Brain microvascular endothelial cell (primary cell): ENCODE data around the gene DLEU7.

Source experiments
- DNase-seq: peaks from one replicate; pipeline ENCODE4 v3.0.0-alpha.2; 2020
- H3K27ac ChIP-seq: fragments of 250-450 bp; sonication (Bioruptor Pico); 2 replicates; pipeline ENCODE4 v1.5.1; 2020; ENCODE audit warnings: mild to moderate bottlenecking, moderate library complexity
- H3K27me3 ChIP-seq: fragments of 250-450 bp; sonication (Bioruptor Pico); replicated peaks from 2 replicates; pipeline ENCODE4 v1.5.1; 2020; ENCODE audit warnings: mild to moderate bottlenecking
- H3K36me3 ChIP-seq: fragments of 250-450 bp; sonication (Bioruptor Pico); replicated peaks from 2 replicates; pipeline ENCODE4 v1.5.1; 2020; ENCODE audit warnings: mild to moderate bottlenecking
- H3K4me3 ChIP-seq: 2 replicates; pipeline ENCODE4 v1.5.1; 2011; ENCODE audit warnings: low read depth, mild to moderate bottlenecking, control low read depth, low read length, moderate library complexity
- in situ Hi-C: cut with HindIII; loops from 2 replicates; pipeline ENCODE4 v1.10.0; 2017; ENCODE audit warnings: low sequenced_read_pairs, low pct_ligation_motif_present
- TF ChIP-seq, protein P1 (sequence below): IDR thresholded peaks from 2 replicates; pipeline ENCODE4 v1.5.1; 2011; ENCODE audit warnings: low read depth, mild to moderate bottlenecking, moderate library complexity, low read length, control low read depth, inconsistent platforms; ENCODE audit errors: missing control alignments

Gene DLEU7

DNA sequence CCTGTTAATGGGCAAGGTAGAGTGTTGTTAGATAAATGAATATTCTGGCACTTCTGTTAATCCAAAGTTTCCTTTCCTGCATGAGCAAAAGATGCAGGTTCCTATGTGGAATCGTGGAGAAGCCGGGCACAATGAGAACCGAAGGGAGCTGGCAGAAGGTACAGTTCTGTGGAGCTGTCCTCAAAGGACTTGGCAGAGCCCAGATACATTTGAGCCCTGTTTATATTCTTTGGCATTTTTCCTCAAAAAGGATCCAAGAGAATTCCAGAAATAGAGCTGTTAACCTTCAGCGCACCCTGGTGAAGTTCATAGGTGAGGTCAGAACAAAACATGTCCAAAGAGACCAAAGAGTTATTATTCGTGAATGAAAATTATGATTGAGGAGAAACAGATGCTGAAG, 4.0 kb upstream of the DLEU7 start:
- H3K36me3 ChIP-seq: no peaks in the 10 kb centered on the region
- H3K27ac ChIP-seq: no peak overlapping the region
- in situ Hi-C loops: no loop called here

DNA sequence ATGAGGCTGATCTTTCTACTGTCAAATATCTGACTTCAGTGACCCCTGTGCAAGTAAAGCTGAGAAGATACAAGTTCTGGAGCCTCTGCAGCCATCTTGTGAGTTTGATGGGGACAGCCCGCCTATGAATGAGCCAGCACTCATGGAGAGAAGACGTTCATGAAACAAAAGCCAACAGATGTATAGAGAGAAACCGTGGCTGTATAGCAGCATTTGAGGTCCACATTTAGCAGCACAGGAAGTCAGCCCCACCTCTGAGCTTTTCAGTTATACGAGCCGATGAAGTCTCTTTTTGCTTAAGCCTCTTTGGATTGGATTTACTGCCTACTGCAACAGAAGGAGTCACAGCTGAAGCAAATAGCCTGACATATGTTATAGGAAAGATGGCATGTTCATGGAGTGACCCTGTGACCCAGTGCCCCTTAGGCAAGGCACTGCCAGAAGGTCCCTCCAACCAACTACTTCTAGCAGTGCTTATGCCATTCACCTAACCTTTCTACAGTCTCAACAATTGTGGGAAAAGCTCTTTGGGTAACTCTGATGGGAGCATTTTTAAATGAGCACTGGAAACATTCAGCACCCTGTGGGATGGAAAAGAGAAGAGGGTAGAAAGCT, 3.5 kb upstream of the DLEU7 start:
- in situ Hi-C loops: no loop called here
- Histone ChIP-seq H3K36me3 (no peaks in the 10 kb centered on the region), H3K27ac (no peak overlapping the region), H3K4me3 (no peak overlapping the region), H3K27me3 (no peaks in the 10 kb centered on the region)
- TF ChIP-seq, protein P1, sequence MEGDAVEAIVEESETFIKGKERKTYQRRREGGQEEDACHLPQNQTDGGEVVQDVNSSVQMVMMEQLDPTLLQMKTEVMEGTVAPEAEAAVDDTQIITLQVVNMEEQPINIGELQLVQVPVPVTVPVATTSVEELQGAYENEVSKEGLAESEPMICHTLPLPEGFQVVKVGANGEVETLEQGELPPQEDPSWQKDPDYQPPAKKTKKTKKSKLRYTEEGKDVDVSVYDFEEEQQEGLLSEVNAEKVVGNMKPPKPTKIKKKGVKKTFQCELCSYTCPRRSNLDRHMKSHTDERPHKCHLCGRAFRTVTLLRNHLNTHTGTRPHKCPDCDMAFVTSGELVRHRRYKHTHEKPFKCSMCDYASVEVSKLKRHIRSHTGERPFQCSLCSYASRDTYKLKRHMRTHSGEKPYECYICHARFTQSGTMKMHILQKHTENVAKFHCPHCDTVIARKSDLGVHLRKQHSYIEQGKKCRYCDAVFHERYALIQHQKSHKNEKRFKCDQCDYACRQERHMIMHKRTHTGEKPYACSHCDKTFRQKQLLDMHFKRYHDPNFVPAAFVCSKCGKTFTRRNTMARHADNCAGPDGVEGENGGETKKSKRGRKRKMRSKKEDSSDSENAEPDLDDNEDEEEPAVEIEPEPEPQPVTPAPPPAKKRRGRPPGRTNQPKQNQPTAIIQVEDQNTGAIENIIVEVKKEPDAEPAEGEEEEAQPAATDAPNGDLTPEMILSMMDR: no peak
- DNase-seq: no peak

More for the DNA sequence above, 4.0 kb upstream of the DLEU7 start:
- DNase-seq: no peak
- H3K27me3 ChIP-seq: no peaks in the 10 kb centered on the region
- TF ChIP-seq, protein P1: no peak
- no peak overlapping the region for H3K4me3 ChIP-seq

- Histone ChIP-seq H3K4me3 (no peak overlapping the region), H3K27me3 (no peaks in the 10 kb centered on the region), H3K36me3 (no peaks in the 10 kb centered on the region), H3K27ac (no peak overlapping the region)
- DNase-seq: no peak
- TF ChIP-seq, protein P1: no peak
- in situ Hi-C loops: no loop called here
Measured at GRCh38 chr13:50845211-50845610, 1.7 kb upstream of the DLEU7 start.

- TF ChIP-seq, protein P1: no peak
Measured at GRCh38 chr13:50844084-50844875, 788 bp upstream of the DLEU7 start.

GRCh38 chr13:50842990-50843256, 569 bp downstream of the DLEU7 start:
- in situ Hi-C loops: no loop called here
- no peaks in the 10 kb centered on the region for H3K36me3 ChIP-seq
- H3K27ac ChIP-seq: no peak overlapping the region
- no peaks in the 10 kb centered on the region for H3K27me3 ChIP-seq
- peak overlapping the region; percentile 39 for H3K4me3 ChIP-seq
- TF ChIP-seq, protein P1: no peak
- no peak for DNase-seq

More at GRCh38 chr13:50844084-50844875, 788 bp upstream of the DLEU7 start:
- H3K27me3 ChIP-seq: no peaks in the 10 kb centered on the region
- H3K27ac ChIP-seq: no peak overlapping the region
- in situ Hi-C loops: no loop called here
- H3K36me3 ChIP-seq: no peaks in the 10 kb centered on the region
- no peak overlapping the region for H3K4me3 ChIP-seq
- no peak for DNase-seq
